ENCODE measurements around the gene LUC7L. TPM values are rescaled to one million over a fixed set of nuclear protein-coding genes. Genes with fewer than 3 reads are reported as not detected.
"Not testable (repeated sequence)": the region's sequence is repeated elsewhere in the genome, so short reads cannot be mapped to it uniquely, and the experiment has no call there.

The LUC7L gene
- total and polyA plus RNA-seq, 8 donors = 77.5 to 221 (median 110) TPM

DNA sequence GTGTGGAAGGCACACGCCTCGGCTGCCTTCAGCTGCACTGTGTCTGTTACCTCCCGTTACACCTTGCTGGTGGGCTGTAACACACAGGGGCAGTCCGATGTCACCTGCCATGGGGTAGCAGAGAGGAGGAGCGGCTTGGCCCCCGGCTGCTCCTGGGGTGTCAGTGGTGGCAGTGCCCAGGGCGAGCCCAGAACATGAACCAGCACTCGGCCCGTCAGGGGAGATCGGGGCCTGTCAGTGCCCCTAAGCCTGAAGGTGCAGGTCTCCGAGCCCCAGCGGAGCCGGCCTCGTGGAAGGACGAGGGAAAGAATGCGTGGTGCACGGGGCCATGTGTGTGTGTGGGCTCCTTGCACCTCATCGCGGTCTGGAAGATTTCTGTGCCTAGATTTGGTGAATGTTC is 31.1 kb upstream of the LUC7L start:
- no peak for DNase-seq
- intact Hi-C loops (cut with DNase I; ENCODE audit: low total_unique reads) = no loop called here
- H3K9me3 ChIP-seq = no peaks in the 10 kb centered on the region
- 93 to 96% (median 95%) methylated on average over 16 to 19 of the region's 19 CpGs for WGBS, 5 donors
- H3K4me1 ChIP-seq = peaks cover 0 to 3% (median 0%) of the 10 kb centered on the region in 4 donors
- H3K4me3 ChIP-seq = no peak overlapping the region
- no peak for TF ChIP-seq EP300 (IDR thresholded peaks at IDR 0.05)
- no peak for TF ChIP-seq POLR2AphosphoS5 (IDR thresholded peaks at IDR 0.05)
- no peak for TF ChIP-seq POLR2A (IDR thresholded peaks at IDR 0.05)
- TF ChIP-seq, protein P1, sequence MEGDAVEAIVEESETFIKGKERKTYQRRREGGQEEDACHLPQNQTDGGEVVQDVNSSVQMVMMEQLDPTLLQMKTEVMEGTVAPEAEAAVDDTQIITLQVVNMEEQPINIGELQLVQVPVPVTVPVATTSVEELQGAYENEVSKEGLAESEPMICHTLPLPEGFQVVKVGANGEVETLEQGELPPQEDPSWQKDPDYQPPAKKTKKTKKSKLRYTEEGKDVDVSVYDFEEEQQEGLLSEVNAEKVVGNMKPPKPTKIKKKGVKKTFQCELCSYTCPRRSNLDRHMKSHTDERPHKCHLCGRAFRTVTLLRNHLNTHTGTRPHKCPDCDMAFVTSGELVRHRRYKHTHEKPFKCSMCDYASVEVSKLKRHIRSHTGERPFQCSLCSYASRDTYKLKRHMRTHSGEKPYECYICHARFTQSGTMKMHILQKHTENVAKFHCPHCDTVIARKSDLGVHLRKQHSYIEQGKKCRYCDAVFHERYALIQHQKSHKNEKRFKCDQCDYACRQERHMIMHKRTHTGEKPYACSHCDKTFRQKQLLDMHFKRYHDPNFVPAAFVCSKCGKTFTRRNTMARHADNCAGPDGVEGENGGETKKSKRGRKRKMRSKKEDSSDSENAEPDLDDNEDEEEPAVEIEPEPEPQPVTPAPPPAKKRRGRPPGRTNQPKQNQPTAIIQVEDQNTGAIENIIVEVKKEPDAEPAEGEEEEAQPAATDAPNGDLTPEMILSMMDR (IDR thresholded peaks at IDR 0.05) = no peak
- H3K27me3 ChIP-seq = no peaks in the 10 kb centered on the region
- H3K27ac ChIP-seq = no peak overlapping the region
- peaks cover 52 to 90% (median 87%) of the 10 kb centered on the region in 4 donors for H3K36me3 ChIP-seq

DNA sequence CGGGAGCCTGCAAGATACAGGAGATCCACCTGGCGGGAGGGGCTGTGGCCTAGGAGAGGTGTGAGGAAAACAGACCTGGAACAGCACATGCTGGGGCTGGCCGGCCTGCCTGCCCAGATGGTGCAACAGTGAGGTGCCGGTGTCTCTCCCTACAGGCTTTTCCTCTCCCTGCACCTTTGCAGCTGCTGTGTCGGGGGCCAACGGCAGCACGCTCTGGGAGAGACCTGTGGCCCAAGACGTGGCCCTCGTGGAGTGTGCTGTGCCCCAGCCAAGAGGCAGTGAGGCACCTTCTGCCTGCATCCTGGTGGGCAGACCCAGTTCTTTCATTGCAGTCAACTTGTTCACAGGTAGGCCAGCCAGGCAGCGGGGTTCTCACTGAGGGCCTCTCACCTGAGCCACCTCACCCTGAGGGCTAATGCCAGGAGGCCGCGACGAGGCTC is 30.6 kb upstream of the LUC7L start:
- 84 to 95% (median 89%) methylated on average over 9 to 13 of the region's 13 CpGs for WGBS, 5 donors
- Histone ChIP-seq H3K4me1 (no peaks in the 10 kb centered on the region), H3K36me3 (peaks cover 52 to 90% (median 87%) of the 10 kb centered on the region in 4 donors), H3K27ac (no peak overlapping the region), H3K27me3 (no peaks in the 10 kb centered on the region), H3K9me3 (no peaks in the 10 kb centered on the region), H3K4me3 (no peak overlapping the region)
- TF ChIP-seq EP300 (IDR thresholded peaks at IDR 0.05) = no peak
- TF ChIP-seq POLR2A (IDR thresholded peaks at IDR 0.05) = no peak
- no peak for TF ChIP-seq POLR2AphosphoS5 (IDR thresholded peaks at IDR 0.05)
- TF ChIP-seq, protein P1 (IDR thresholded peaks at IDR 0.05) = no peak
- intact Hi-C loops (cut with DNase I; ENCODE audit: low total_unique reads) = no loop called here
- no peak for DNase-seq

DNA sequence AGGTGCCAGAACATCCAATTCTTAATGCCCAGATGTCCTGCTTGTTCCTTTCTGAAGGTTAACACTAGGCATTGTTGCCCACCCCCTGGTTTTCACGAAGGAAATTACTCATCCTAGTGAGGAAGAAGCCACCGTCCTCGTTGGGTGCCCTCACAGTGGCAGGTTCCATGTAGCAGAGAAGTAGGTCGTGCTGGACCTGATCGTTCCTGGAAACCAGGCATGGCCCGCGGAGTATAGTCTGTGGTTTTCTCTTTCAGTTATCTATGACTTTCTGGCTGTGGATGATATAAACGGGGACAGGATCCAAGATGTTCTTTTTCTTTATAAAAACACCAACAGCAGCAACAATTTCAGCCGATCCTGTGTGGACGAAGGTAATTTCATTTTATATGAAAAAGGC is 30.0 kb upstream of the LUC7L start:
- H3K27ac ChIP-seq = no peak overlapping the region
- no peak overlapping the region for H3K4me3 ChIP-seq
- no peaks in the 10 kb centered on the region for H3K4me1 ChIP-seq
- WGBS, 5 donors = 81 to 90% (median 86%) methylated on average over 10 of the region's 10 CpGs
- H3K27me3 ChIP-seq = no peaks in the 10 kb centered on the region
- intact Hi-C loops (cut with DNase I; ENCODE audit: low total_unique reads) = no loop called here
- no peak for DNase-seq
- no peak for TF ChIP-seq POLR2AphosphoS5 (IDR thresholded peaks at IDR 0.05)
- TF ChIP-seq, protein P1 (IDR thresholded peaks at IDR 0.05) = no peak
- no peak for TF ChIP-seq EP300 (IDR thresholded peaks at IDR 0.05)
- no peak for TF ChIP-seq POLR2A (IDR thresholded peaks at IDR 0.05)
- H3K9me3 ChIP-seq = no peaks in the 10 kb centered on the region
- peaks cover 54 to 90% (median 87%) of the 10 kb centered on the region in 4 donors for H3K36me3 ChIP-seq

DNA sequence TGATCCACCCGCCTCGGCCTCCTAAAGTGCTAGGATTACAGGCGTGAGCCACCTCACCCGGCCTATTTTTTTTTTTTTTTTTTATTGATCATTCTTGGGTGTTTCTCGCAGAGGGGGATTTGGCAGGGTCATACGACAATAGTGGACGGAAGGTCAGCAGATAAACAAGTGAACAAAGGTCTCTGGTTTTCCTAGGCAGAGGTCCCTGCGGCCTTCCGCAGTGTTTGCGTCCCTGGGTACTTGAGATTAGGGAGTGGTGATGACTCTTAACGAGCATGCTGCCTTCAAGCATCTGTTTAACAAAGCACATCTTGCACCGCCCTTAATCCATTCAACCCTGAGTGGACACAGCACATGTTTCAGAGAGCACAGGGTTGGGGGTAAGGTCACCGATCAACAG is 28.8 kb upstream of the LUC7L start:
- WGBS, 5 donors = 81 to 95% (median 88%) methylated on average over 10 to 13 of the region's 13 CpGs

DNA sequence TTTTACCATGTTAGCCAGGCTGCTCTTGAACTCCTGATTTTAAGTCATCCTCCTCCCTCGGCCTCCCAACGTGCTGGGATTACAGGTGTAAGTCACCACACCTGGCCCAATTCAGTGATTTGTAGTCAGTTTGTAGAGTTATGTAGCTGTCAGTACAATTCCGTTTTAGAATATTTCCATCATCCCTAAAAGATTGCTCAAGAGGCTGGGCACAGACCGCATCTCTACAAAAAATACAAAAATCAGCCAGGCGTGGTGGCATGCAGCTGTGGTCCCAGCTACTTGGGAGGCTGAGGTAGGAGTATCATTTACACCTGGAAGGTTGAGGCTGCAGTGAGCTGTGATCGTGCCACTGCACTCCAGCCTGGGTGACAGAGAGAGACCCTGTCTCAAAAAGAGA is 25.9 kb upstream of the LUC7L start:
- Histone ChIP-seq H3K27me3 (no peaks in the 10 kb centered on the region), H3K4me3 (no peak overlapping the region), H3K27ac (no peak overlapping the region), H3K4me1 (peaks cover 6 to 25% (median 20%) of the 10 kb centered on the region in 4 donors), H3K9me3 (no peaks in the 10 kb centered on the region), H3K36me3 (peaks cover 26 to 81% (median 64%) of the 10 kb centered on the region in 4 donors)
- WGBS, 5 donors = 92 to 99% (median 96%) methylated on average over 6 of the region's 6 CpGs
- intact Hi-C loops (cut with DNase I; ENCODE audit: low total_unique reads) = no loop called here
- DNase-seq = no peak
- TF ChIP-seq POLR2A (IDR thresholded peaks at IDR 0.05) (no peak), EP300 (IDR thresholded peaks at IDR 0.05) (no peak), POLR2AphosphoS5 (IDR thresholded peaks at IDR 0.05) (no peak)
- TF ChIP-seq, protein P1 (IDR thresholded peaks at IDR 0.05) = no peak

More for the DNA sequence above, 28.8 kb upstream of the LUC7L start:
- H3K4me1 ChIP-seq; DNase-seq; H3K9me3 ChIP-seq; H3K27ac ChIP-seq; H3K27me3 ChIP-seq; H3K4me3 ChIP-seq; intact Hi-C loops (cut with DNase I; ENCODE audit: low total_unique reads): not testable (repeated sequence)
- peaks cover 45 to 88% (median 83%) of the 10 kb centered on the region in 4 donors for H3K36me3 ChIP-seq
